ENCODE data around the gene SMIM21.

Gene SMIM21

DNA sequence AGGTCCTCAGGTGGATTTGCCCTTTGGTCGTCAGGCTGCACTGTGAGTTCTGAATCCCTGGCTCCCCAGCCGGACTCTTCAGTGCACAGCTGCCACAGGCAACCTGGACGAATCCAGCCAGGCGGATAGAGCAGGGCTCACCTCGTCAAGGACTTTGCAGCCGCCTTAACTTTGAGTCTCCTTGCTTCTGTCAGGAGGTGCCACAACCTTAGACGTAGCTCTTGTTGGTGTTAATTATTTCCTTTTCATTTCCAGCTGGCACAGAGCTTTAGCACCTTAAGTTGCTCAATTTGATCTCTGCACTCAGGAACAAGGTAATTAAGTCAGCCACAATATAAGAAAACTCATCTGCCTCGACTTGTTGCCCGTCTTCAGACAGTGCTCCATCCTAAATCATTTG, 17.7 kb downstream of the SMIM21 start:
- Histone ChIP-seq H3K4me3 (ENCODE audit: low read depth, low read length) (no peak overlapping the region), H3K4me1 (ENCODE audit: control insufficient read depth, insufficient read depth, low read length) (no peaks in the 10 kb centered on the region), H3K36me3 (ENCODE audit: control insufficient read depth in 2 of 2, insufficient read depth in 1 of 2, low read length in 2 of 2) (no peaks in the 10 kb centered on the region), H3K9me3 (ENCODE audit: control insufficient read depth, insufficient read depth, low read depth, low read length) (no peaks in the 10 kb centered on the region), H3K27ac (ENCODE audit: extremely low read depth, low read depth, low read length) (no peak overlapping the region)
- ChIA-PET CTCF (interaction anchor here (0.6 kb wide), 1 partner anchor 125 kb away, joined by 3 read pairs; no protein-coding TSS in a partner anchor), POLR2A (no interaction called here)
- TF ChIP-seq WT1 (tag by site-specific recombination; IDR thresholded peaks at IDR 0.05) = no peak
- TF ChIP-seq HOXA7 (CRISPR knock-in tag; IDR thresholded peaks at IDR 0.05; ENCODE audit: borderline replicate concordance) = no peak
- no peak for TF ChIP-seq ZNF416 (tag by site-specific recombination; IDR thresholded peaks at IDR 0.05)
- no peak for TF ChIP-seq ZNF394 (tag by site-specific recombination; IDR thresholded peaks at IDR 0.05; ENCODE audit: borderline replicate concordance)
- TF ChIP-seq, protein P1, sequence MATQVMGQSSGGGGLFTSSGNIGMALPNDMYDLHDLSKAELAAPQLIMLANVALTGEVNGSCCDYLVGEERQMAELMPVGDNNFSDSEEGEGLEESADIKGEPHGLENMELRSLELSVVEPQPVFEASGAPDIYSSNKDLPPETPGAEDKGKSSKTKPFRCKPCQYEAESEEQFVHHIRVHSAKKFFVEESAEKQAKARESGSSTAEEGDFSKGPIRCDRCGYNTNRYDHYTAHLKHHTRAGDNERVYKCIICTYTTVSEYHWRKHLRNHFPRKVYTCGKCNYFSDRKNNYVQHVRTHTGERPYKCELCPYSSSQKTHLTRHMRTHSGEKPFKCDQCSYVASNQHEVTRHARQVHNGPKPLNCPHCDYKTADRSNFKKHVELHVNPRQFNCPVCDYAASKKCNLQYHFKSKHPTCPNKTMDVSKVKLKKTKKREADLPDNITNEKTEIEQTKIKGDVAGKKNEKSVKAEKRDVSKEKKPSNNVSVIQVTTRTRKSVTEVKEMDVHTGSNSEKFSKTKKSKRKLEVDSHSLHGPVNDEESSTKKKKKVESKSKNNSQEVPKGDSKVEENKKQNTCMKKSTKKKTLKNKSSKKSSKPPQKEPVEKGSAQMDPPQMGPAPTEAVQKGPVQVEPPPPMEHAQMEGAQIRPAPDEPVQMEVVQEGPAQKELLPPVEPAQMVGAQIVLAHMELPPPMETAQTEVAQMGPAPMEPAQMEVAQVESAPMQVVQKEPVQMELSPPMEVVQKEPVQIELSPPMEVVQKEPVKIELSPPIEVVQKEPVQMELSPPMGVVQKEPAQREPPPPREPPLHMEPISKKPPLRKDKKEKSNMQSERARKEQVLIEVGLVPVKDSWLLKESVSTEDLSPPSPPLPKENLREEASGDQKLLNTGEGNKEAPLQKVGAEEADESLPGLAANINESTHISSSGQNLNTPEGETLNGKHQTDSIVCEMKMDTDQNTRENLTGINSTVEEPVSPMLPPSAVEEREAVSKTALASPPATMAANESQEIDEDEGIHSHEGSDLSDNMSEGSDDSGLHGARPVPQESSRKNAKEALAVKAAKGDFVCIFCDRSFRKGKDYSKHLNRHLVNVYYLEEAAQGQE (tag by site-specific recombination; IDR thresholded peaks at IDR 0.05) = no peak
- TF ChIP-seq ZBTB21 (tag by site-specific recombination; IDR thresholded peaks at IDR 0.05) = no peak

DNA sequence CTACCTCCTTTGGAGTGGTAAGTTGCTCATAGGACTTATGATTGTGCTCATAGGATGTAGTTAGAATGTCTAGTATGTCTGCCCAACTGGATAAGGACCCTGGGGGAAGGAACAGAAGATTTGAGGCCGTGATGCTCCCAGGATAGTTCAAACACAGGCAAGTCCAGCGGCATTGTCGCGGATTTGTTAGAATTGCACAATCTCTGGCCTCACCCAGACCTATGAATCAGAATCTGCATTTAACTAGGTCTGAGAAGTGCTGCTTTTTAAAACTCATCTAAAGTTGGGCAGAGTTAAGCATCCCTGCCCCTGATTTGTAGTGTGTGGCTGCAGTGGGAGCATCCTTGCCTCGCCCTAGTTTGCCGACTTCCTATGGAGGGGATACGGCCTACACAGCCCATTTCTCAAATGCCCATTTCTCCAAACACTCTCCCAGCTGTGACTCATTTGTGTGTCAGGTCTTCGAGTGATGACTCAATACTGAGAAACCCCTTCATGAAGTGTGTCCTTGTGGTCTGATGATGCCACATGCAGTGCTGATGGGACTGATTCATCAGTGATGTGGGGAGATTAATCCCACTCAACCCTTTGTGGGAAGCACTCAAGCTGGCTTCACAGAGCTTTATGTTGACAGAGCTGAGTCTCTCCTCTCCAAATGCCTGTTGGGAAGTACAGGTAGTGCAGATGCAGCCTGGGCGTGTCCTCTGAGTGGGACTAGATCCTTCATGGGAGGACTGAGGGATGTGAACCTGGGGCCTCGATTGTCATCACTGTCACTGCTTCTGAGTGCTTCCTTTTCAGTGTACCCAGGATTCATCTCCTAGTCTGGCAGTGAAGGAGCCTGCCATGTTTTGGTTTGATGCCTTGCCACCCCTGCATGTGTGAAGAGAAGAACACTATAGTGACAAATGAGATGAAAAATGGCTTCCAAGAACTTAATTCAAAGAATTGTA, 18.7 kb downstream of the SMIM21 start:
- CTCF ChIA-PET = no interaction called here
- H3K27ac ChIP-seq (ENCODE audit: extremely low read depth, low read depth, low read length) = no peak overlapping the region
- TF ChIP-seq ZBTB21 (tag by site-specific recombination; IDR thresholded peaks at IDR 0.05) = peak; percentile 78
- TF ChIP-seq ZNF324 (tag by site-specific recombination; IDR thresholded peaks at IDR 0.05) = no peak
- TF ChIP-seq ZNF426 (tag by site-specific recombination; IDR thresholded peaks at IDR 0.05) = no peak
- no peak for TF ChIP-seq ZNF112 (tag by site-specific recombination; IDR thresholded peaks at IDR 0.05)
- TF ChIP-seq ZNF768 (tag by site-specific recombination; IDR thresholded peaks at IDR 0.05) = no peak
- TF ChIP-seq, protein P2, sequence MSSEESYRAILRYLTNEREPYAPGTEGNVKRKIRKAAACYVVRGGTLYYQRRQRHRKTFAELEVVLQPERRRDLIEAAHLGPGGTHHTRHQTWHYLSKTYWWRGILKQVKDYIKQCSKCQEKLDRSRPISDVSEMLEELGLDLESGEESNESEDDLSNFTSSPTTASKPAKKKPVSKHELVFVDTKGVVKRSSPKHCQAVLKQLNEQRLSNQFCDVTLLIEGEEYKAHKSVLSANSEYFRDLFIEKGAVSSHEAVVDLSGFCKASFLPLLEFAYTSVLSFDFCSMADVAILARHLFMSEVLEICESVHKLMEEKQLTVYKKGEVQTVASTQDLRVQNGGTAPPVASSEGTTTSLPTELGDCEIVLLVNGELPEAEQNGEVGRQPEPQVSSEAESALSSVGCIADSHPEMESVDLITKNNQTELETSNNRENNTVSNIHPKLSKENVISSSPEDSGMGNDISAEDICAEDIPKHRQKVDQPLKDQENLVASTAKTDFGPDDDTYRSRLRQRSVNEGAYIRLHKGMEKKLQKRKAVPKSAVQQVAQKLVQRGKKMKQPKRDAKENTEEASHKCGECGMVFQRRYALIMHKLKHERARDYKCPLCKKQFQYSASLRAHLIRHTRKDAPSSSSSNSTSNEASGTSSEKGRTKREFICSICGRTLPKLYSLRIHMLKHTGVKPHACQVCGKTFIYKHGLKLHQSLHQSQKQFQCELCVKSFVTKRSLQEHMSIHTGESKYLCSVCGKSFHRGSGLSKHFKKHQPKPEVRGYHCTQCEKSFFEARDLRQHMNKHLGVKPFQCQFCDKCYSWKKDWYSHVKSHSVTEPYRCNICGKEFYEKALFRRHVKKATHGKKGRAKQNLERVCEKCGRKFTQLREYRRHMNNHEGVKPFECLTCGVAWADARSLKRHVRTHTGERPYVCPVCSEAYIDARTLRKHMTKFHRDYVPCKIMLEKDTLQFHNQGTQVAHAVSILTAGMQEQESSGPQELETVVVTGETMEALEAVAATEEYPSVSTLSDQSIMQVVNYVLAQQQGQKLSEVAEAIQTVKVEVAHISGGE (tag by site-specific recombination; conservative IDR thresholded peaks at IDR 0.05; ENCODE audit: low read depth) = no peak
- TF ChIP-seq, protein P3, sequence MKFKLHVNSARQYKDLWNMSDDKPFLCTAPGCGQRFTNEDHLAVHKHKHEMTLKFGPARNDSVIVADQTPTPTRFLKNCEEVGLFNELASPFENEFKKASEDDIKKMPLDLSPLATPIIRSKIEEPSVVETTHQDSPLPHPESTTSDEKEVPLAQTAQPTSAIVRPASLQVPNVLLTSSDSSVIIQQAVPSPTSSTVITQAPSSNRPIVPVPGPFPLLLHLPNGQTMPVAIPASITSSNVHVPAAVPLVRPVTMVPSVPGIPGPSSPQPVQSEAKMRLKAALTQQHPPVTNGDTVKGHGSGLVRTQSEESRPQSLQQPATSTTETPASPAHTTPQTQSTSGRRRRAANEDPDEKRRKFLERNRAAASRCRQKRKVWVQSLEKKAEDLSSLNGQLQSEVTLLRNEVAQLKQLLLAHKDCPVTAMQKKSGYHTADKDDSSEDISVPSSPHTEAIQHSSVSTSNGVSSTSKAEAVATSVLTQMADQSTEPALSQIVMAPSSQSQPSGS (tag by site-specific recombination; IDR thresholded peaks at IDR 0.05; ENCODE audit: low read depth) = no peak
- TF ChIP-seq ZSCAN23 (tag by site-specific recombination; IDR thresholded peaks at IDR 0.05) = no peak
- TF ChIP-seq, protein P4, sequence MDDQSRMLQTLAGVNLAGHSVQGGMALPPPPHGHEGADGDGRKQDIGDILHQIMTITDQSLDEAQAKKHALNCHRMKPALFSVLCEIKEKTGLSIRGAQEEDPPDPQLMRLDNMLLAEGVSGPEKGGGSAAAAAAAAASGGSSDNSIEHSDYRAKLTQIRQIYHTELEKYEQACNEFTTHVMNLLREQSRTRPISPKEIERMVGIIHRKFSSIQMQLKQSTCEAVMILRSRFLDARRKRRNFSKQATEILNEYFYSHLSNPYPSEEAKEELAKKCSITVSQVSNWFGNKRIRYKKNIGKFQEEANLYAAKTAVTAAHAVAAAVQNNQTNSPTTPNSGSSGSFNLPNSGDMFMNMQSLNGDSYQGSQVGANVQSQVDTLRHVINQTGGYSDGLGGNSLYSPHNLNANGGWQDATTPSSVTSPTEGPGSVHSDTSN (CRISPR knock-in tag; IDR thresholded peaks at IDR 0.05) = no peak
- TF ChIP-seq ZNF623 (tag by site-specific recombination; IDR thresholded peaks at IDR 0.05) = 0 out of 2 replicates have a peak, but pooled peaks have one; percentile 9
- no peak for TF ChIP-seq SCRT2 (tag by site-specific recombination; IDR thresholded peaks at IDR 0.05)
- TF ChIP-seq ZIC2 (tag by site-specific recombination; IDR thresholded peaks at IDR 0.05) = peak; percentile 75
- TF ChIP-seq, protein P5, sequence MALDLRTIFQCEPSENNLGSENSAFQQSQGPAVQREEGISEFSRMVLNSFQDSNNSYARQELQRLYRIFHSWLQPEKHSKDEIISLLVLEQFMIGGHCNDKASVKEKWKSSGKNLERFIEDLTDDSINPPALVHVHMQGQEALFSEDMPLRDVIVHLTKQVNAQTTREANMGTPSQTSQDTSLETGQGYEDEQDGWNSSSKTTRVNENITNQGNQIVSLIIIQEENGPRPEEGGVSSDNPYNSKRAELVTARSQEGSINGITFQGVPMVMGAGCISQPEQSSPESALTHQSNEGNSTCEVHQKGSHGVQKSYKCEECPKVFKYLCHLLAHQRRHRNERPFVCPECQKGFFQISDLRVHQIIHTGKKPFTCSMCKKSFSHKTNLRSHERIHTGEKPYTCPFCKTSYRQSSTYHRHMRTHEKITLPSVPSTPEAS (tag by site-specific recombination; IDR thresholded peaks at IDR 0.05) = no peak
- TF ChIP-seq KLF1 (tag by site-specific recombination; IDR thresholded peaks at IDR 0.05) = no peak
- no peak for TF ChIP-seq SP2 (tag by site-specific recombination; IDR thresholded peaks at IDR 0.05)
- no peak for TF ChIP-seq ZNF48 (tag by site-specific recombination; IDR thresholded peaks at IDR 0.05)
- TF ChIP-seq TRIM28 (IDR thresholded peaks at IDR 0.05; ENCODE audit: borderline replicate concordance, low read length) = no peak
- no peak for TF ChIP-seq ZNF549 (tag by site-specific recombination; IDR thresholded peaks at IDR 0.05)
- no peak for TF ChIP-seq YY2 (tag by site-specific recombination; IDR thresholded peaks at IDR 0.05)

More for the DNA sequence above, 18.7 kb downstream of the SMIM21 start:
- H3K9me3 ChIP-seq (ENCODE audit: control insufficient read depth, insufficient read depth, low read depth, low read length) = no peaks in the 10 kb centered on the region
- H3K4me1 ChIP-seq (ENCODE audit: control insufficient read depth, insufficient read depth, low read length) = no peaks in the 10 kb centered on the region
- no peaks in the 10 kb centered on the region for H3K36me3 ChIP-seq (ENCODE audit: control insufficient read depth in 2 of 2, insufficient read depth in 1 of 2, low read length in 2 of 2)
- H3K4me3 ChIP-seq (ENCODE audit: low read depth, low read length) = no peak overlapping the region
- POLR2A ChIA-PET = no interaction called here
